Esophagus muscularis mucosa (tissue), 4 donors: Measurements from ENCODE around the gene TANGO2. TPM values are rescaled to one million over a fixed set of nuclear protein-coding genes. Genes with fewer than 3 reads are reported as not detected.

Source experiments
- DNase-seq: peaks from one replicate; pipeline ENCODE4 v3.0.0-alpha.2; 2017; ENCODE audit errors: extremely low spot score
- H3K27ac ChIP-seq, 4 donors: fragments of 200-600 bp; sonication (generic); replicated peaks in 1 of 4; 1 replicate in 3 of 4; 2 replicates in 1 of 4; pipeline ENCODE4 v1.5.1; 2016 to 2019; ENCODE audit warnings: mild to moderate bottlenecking in 1 of 4
- H3K27me3 ChIP-seq, 4 donors: fragments of 200-600 bp; sonication (generic); one replicate each; pipeline versions ENCODE4 v1.5.1 to v1.6.0; 2016 to 2019
- H3K36me3 ChIP-seq, 4 donors: fragments of 200-600 bp; sonication (generic); one replicate each; pipeline ENCODE4 v1.5.1; 2016 to 2019
- H3K4me1 ChIP-seq, 4 donors: fragments of 200-600 bp; sonication (generic); one replicate each; pipeline ENCODE4 v1.5.1; 2016 to 2019
- H3K4me3 ChIP-seq, 4 donors: fragments of 200-600 bp; sonication (generic); 1 replicate in 2 of 4; 2 replicates in 2 of 4; pipeline ENCODE4 v1.5.1; 2016 to 2019; ENCODE audit warnings: mild to moderate bottlenecking in 4 of 4, moderate library complexity in 1 of 4
- H3K9me3 ChIP-seq, 4 donors: fragments of 200-600 bp; sonication (generic); 1 replicate in 3 of 4; 2 replicates in 1 of 4; pipeline ENCODE4 v1.5.1; 2016 to 2019
- EP300 ChIP-seq: sonication (generic); formaldehyde crosslinking; IDR thresholded peaks from one replicate; pipeline ENCODE4 v1.6.1; 2017; ENCODE audit warnings: antibody characterized with exemption
- POLR2A ChIP-seq: fragments of 450-650 bp; IDR thresholded peaks from one replicate; pipeline ENCODE4 v1.6.1; 2017; ENCODE audit warnings: antibody characterized with exemption, moderate library complexity, mild to moderate bottlenecking, low read depth
- POLR2AphosphoS5 ChIP-seq, 2 donors: sonication (generic); formaldehyde crosslinking; IDR thresholded peaks; one replicate each; pipeline ENCODE4 v1.6.1; 2017; ENCODE audit warnings: antibody characterized with exemption in 2 of 2
- WGBS: methylation state at CpG from one replicate; pipeline ENCODE4 v1.1.5; 2018; 5-methylcytosine and 5-hydroxymethylcytosine counted together
- intact Hi-C: fragments of 100-400 bp; cut with DNase I; formaldehyde crosslinking; loops from one replicate; pipeline ENCODE4 v1.15.1; 2023
- total RNA-seq, 4 donors: library from RNA; depleted of rRNA; stranded (reverse); fragments of >200 nt; gene quantifications; one replicate each; pipeline versions ENCODE4 v1.1.0 to v1.2.1, GENCODE V29; 2016
- TF ChIP-seq, protein P1 (sequence below), 3 experiments: fragments of 200-600 bp in 2 of 3; fragments of 450-650 bp in 1 of 3; sonication (generic) in 2 of 3; IDR thresholded peaks; one replicate each; pipeline ENCODE4 v1.5.1; 2017 to 2019; ENCODE audit warnings: antibody characterized with exemption in 3 of 3, mild to moderate bottlenecking in 2 of 3, moderate library complexity in 1 of 3

The TANGO2 gene
- total RNA-seq, 4 donors from 2014 or later, result 37.1 to 44.4 (median 42.3) TPM

DNA sequence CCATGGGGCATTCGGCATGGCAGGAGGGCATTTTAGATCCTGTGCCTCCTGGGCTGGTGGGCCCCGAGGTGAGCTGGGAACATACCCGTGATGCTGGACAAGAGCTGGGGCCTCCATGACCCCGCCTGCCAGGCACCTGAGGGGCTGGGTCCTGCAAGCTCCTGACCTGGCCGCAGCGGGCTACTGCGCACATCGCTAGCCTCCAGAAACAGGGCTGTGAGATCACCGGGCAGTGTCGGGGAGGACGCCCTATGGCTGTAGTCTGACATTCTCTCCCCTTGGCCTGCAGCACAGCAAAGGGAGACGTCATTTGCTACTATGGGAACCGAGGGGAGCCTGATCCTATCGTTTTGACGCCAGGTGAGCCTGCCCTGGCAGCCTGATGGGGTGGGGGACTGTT, 34.7 kb downstream of the TANGO2 start:
- H3K36me3 ChIP-seq, result peaks cover 51 to 99% (median 81%) of the 10 kb centered on the region in 4 donors
- no peaks in the 10 kb centered on the region for H3K9me3 ChIP-seq
- intact Hi-C loops, result no loop called here
- no peak for DNase-seq
- H3K4me1 ChIP-seq, result peaks cover 0 to 7% (median 0%) of the 10 kb centered on the region in 4 donors
- TF ChIP-seq, protein P1, sequence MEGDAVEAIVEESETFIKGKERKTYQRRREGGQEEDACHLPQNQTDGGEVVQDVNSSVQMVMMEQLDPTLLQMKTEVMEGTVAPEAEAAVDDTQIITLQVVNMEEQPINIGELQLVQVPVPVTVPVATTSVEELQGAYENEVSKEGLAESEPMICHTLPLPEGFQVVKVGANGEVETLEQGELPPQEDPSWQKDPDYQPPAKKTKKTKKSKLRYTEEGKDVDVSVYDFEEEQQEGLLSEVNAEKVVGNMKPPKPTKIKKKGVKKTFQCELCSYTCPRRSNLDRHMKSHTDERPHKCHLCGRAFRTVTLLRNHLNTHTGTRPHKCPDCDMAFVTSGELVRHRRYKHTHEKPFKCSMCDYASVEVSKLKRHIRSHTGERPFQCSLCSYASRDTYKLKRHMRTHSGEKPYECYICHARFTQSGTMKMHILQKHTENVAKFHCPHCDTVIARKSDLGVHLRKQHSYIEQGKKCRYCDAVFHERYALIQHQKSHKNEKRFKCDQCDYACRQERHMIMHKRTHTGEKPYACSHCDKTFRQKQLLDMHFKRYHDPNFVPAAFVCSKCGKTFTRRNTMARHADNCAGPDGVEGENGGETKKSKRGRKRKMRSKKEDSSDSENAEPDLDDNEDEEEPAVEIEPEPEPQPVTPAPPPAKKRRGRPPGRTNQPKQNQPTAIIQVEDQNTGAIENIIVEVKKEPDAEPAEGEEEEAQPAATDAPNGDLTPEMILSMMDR (IDR thresholded peaks at IDR 0.05), result no peak
- no peak for TF ChIP-seq POLR2A
- WGBS, result 90% methylated on average over 6 of the region's 15 CpGs
- H3K27ac ChIP-seq, result no peak overlapping the region
- H3K27me3 ChIP-seq, result no peaks in the 10 kb centered on the region
- no peak overlapping the region for H3K4me3 ChIP-seq

DNA sequence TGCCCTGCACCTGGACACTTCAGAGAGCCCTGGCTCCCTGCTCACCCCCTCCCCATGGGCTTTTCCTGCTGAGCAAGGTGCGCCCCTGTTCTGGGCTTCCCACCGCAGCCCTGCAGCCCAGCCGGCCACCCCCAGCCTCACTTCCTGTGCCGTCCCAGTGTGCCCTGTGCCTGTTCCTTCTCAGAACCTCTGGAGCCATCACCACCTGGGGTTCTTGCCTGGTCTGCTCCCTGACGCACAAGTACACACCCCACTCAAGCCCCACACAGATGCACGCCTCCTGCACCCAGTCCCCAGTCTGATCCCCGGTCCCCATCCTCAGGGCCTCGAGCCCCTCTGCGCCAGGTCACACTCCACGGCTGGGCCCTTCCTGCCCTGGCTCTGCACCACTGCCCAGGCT, 35.3 kb downstream of the TANGO2 start:
- no peak for TF ChIP-seq POLR2A
- TF ChIP-seq POLR2AphosphoS5 (IDR thresholded peaks at IDR 0.05), result no peak
- no peak for TF ChIP-seq EP300
- TF ChIP-seq, protein P1 (IDR thresholded peaks at IDR 0.05), result no peak
- no peak for DNase-seq
- 92% methylated on average over 10 of the region's 10 CpGs for WGBS
- Histone ChIP-seq H3K27me3 (no peaks in the 10 kb centered on the region), H3K4me1 (peaks cover 0 to 7% (median 0%) of the 10 kb centered on the region in 4 donors), H3K9me3 (no peaks in the 10 kb centered on the region), H3K36me3 (peaks cover 50 to 99% (median 84%) of the 10 kb centered on the region in 4 donors), H3K4me3 (no peak overlapping the region), H3K27ac (no peak overlapping the region)
- intact Hi-C loops, result no loop called here

DNA sequence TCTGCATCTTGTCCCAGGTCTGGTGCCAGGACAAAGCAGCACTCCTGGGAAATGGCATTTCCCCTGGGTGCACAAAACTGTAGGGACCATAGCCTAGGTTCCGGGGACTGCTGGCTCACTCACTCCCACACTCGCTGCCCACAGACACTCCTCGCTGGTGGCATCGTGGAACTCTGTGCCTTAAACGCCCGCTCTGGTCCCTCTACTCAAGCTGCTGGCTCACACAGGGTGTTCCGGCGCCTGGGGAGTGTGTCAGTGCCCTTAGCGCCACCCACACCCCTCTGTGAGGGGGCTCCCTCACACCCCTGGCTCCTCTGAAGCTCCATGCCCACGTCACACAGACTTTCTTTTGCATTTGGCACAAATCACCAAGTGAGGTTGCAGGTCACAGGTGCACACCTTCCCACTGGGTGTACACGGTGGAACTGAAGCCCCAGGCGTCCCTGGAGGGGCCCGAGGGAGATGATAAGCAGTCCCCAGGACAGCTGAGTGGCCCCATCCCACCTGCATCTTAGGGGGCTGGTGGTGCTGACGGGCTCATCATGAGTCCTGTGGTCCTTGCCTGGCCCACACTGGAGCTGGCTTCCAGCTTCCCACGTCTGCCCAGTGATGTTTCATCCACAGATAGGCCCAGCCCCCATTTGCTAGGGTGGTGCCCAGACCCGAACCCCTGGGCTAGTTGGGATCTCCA, 35.9 kb downstream of the TANGO2 start:
- TF ChIP-seq POLR2A (no peak), POLR2AphosphoS5 (IDR thresholded peaks at IDR 0.05) (no peak), EP300 (no peak)
- TF ChIP-seq, protein P1 (IDR thresholded peaks at IDR 0.05), result no peak
- H3K4me1 ChIP-seq, result peaks cover 0 to 7% (median 0%) of the 10 kb centered on the region in 4 donors
- 91% methylated on average over 13 of the region's 16 CpGs for WGBS
- H3K9me3 ChIP-seq, result no peaks in the 10 kb centered on the region
- H3K27ac ChIP-seq, result no peak overlapping the region
- peaks cover 52 to 99% (median 86%) of the 10 kb centered on the region in 4 donors for H3K36me3 ChIP-seq
- intact Hi-C loops, result no loop called here
- no peak for DNase-seq
- no peaks in the 10 kb centered on the region for H3K27me3 ChIP-seq
- no peak overlapping the region for H3K4me3 ChIP-seq

DNA sequence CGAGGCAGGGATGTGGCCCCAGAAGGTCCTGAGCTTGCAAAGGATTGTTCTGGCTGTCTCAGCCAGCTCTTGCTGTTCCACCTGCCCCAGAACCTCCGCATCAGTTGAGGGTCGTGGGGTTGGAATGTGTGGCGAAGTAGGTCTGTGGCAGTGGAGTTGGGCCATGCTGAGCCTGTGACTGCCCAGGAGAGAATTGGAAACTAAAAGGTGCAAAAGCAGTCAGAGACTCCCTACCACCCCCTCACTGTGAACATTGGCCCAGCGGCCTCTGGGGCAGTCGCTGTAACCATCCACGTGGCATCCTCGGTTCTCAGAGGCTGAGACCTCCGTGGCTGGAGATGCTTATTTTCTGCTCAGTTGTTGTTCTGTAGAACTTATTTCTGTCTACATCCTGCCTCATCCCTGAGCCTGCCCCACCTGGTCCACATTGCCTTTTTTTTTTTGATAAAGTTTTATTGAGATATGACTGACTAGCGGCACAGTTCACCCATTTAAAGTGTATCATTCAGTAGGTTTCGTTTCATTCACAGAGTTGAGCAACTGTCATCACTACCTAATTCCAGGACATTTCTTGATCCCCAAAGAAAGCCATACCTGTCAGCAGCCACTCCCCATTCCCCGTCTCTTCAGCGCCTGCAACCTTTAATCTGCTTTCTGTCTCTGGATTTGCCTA, 36.8 kb downstream of the TANGO2 start:
- H3K9me3 ChIP-seq, result no peaks in the 10 kb centered on the region
- TF ChIP-seq POLR2AphosphoS5 (IDR thresholded peaks at IDR 0.05) (no peak), EP300 (no peak), POLR2A (no peak)
- TF ChIP-seq, protein P1 (IDR thresholded peaks at IDR 0.05), result no peak
- DNase-seq, result no peak
- peaks cover 48 to 99% (median 87%) of the 10 kb centered on the region in 4 donors for H3K36me3 ChIP-seq
- no peak overlapping the region for H3K27ac ChIP-seq
- no peaks in the 10 kb centered on the region for H3K27me3 ChIP-seq
- H3K4me1 ChIP-seq, result peaks cover 0 to 7% (median 0%) of the 10 kb centered on the region in 4 donors
- intact Hi-C loops, result no loop called here
- WGBS, result 97% methylated on average over 9 of the region's 13 CpGs
- H3K4me3 ChIP-seq, result no peak overlapping the region
